ENCODE data around the gene SND1. TPM values are rescaled to one million over a fixed set of nuclear protein-coding genes. Genes with fewer than 3 reads are reported as not detected.

SND1 gene
- total and polyA plus RNA-seq, 2 of the 4 experiments (the other 2 are of a cell fraction) = 154 to 294 TPM

DNA sequence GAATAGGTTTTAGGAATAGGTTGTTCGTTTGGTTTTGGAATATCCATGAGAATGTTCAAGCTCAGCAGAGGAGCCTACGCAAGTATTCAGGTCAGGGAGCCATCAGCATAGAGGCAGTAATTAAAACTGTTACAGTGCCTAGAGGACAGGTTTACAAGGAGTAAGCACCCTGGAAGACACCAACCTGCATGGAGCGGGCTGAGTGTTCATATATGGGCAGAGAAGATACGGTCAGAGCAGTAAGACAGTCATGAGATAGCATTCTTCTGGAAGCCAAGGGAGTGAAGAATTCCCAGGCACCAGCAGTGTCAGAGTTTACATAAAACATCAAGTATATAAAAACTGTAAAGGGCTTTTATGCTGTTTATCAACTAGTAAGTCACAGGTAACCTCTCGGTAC lies 282.7 kb downstream of the SND1 start:
- no peak overlapping the region for H2AK5ac ChIP-seq (ENCODE audit: low read depth, low read length)
- H4K8ac ChIP-seq (ENCODE audit: low read depth in 2 of 2, low read length in 2 of 2) = no peak overlapping the region
- H3K4ac ChIP-seq (ENCODE audit: low read depth, low read length) = no peak overlapping the region
- H2BK15ac ChIP-seq (ENCODE audit: low read depth, low read length) = no peak overlapping the region
- peaks cover 35 to 60% of the 10 kb centered on the region in 2 experiments for H3K79me1 ChIP-seq (ENCODE audit: low read depth in 1 of 2, low read length in 2 of 2)
- no peak overlapping the region for H3K4me3 ChIP-seq (ENCODE audit: insufficient read depth, low read depth, low read length)
- no peak overlapping the region for H2BK120ac ChIP-seq (ENCODE audit: low read depth, low read length)
- no peak overlapping the region for H2BK20ac ChIP-seq (ENCODE audit: low read depth, low read length)
- no peak for ATAC-seq (ENCODE audit: low read depth)
- H2AFZ ChIP-seq (replicated peaks; ENCODE audit: low read length, poor library complexity) = no peak overlapping the region
- no peak overlapping the region for H2BK5ac ChIP-seq (ENCODE audit: low read depth, low read length, poor library complexity, severe bottlenecking)
- peaks cover 1% of the 10 kb centered on the region; the same call in 1 of the 2 replicates for H3K9me3 ChIP-seq (ENCODE audit: control insufficient read depth, insufficient read depth, low read length)
- ChIA-PET POLR2A (ENCODE audit: unreplicated experiment) (no interaction called here), CTCF (no interaction called here)
- DNase-seq = no peak
- H3K9ac ChIP-seq (ENCODE audit: low read depth, low read length) = no peak overlapping the region
- in situ Hi-C loops (cut with MboI; ENCODE audit: low sequenced_read_pairs) = no loop called here
- H4K20me1 ChIP-seq (ENCODE audit: insufficient read depth, low read length) = peaks cover 12% of the 10 kb centered on the region; the same call in 1 of the 2 replicates
- dilution Hi-C loops (cut with HindIII; ENCODE audit: low sequenced_read_pairs, unreplicated experiment) = no loop called here
- H3K14ac ChIP-seq (replicated peaks; ENCODE audit: low read depth, low read length) = no peak overlapping the region
- TF ChIP-seq MAFK (IDR thresholded peaks at IDR 0.05; ENCODE audit: low read depth, low read length) (no peak), POLR2A (IDR thresholded peaks at IDR 0.05; ENCODE audit: low read depth, low read length) (no peak), NFE2L2 (IDR thresholded peaks at IDR 0.05; ENCODE audit: low read depth, low read length) (no peak), CEBPB (IDR thresholded peaks at IDR 0.05; ENCODE audit: low read depth, low read length) (no peak), RFX5 (IDR thresholded peaks at IDR 0.05; ENCODE audit: low read depth, low read length) (no peak)
- TF ChIP-seq, protein P1, sequence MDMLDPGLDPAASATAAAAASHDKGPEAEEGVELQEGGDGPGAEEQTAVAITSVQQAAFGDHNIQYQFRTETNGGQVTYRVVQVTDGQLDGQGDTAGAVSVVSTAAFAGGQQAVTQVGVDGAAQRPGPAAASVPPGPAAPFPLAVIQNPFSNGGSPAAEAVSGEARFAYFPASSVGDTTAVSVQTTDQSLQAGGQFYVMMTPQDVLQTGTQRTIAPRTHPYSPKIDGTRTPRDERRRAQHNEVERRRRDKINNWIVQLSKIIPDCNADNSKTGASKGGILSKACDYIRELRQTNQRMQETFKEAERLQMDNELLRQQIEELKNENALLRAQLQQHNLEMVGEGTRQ (IDR thresholded peaks at IDR 0.05; ENCODE audit: low read depth, low read length) = no peak
- WGBS, 2 experiments (ENCODE audit: extremely low coverage in 2 of 2, insufficient read length in 1 of 2) = 100% methylated on average over 1 of the region's 5 CpGs; no CpG with 5 or more reads in 1 of the 2 experiments
- H3K27me3 ChIP-seq (ENCODE audit: control insufficient read depth, insufficient read depth, low read length) = no peaks in the 10 kb centered on the region
- no peak overlapping the region for H3K18ac ChIP-seq (ENCODE audit: low read depth, low read length)
- peaks cover 3% of the 10 kb centered on the region; the same call in 1 of the 2 replicates for H3K4me1 ChIP-seq (ENCODE audit: control insufficient read depth, insufficient read depth, low read length)
- no peak overlapping the region for H2AK9ac ChIP-seq (replicated peaks; ENCODE audit: low read depth, low read length, poor library complexity)
- no peak overlapping the region for H3K27ac ChIP-seq (ENCODE audit: insufficient read depth, low read length)
- peaks cover 24% of the 10 kb centered on the region for H3K9me1 ChIP-seq (ENCODE audit: insufficient read depth, low read length)
- no peak overlapping the region for H4K91ac ChIP-seq (ENCODE audit: insufficient read depth, low read depth, low read length)
- no peak overlapping the region for H3K23ac ChIP-seq (ENCODE audit: low read depth, low read length)
- H3K56ac ChIP-seq (ENCODE audit: extremely low read depth, insufficient read depth, low read length) = no peak overlapping the region
- no TSS peak for BruUV-seq (replicated peaks)
- no peak overlapping the region for H4K5ac ChIP-seq (ENCODE audit: low read depth, low read length)
- H3K4me2 ChIP-seq (ENCODE audit: low read depth, low read length) = no peak overlapping the region
- peaks cover 14% of the 10 kb centered on the region for H3K36me3 ChIP-seq (ENCODE audit: control insufficient read depth, insufficient read depth, low read length)
- intact Hi-C loops (cut with micrococcal nuclease) = no loop called here
